Activated T-helper 2 cell treated with anti-CD3 and anti-CD28 coated beads, Interferon-gamma antibody, Interleukin-2, Interleukin-4, amounts not matched to agents 10 μg/mL and 5 μg/mL and 100 μg/mL, durations not matched to agents 14 hours and 24 hours and 36 hours (primary cell): ENCODE data around the gene ATP5PD. TPM values are rescaled to one million over a fixed set of nuclear protein-coding genes. Genes with fewer than 3 reads are reported as not detected.
"Not testable (repeated sequence)": the region's sequence is repeated elsewhere in the genome, so short reads cannot be mapped to it uniquely, and the experiment has no call there.

Experiments
- DNase-seq: peaks from one replicate; pipeline ENCODE4 v3.0.0; 2021; ENCODE audit warnings: low spot score
- H3K27ac Mint-ChIP-seq: one replicate; pipeline ENCODE4 v1.8.0; 2021; ENCODE audit warnings: mixed read lengths
- H3K27me3 Mint-ChIP-seq: one replicate; pipeline ENCODE4 v1.8.0; 2021; ENCODE audit warnings: low read depth, mixed read lengths
- H3K36me3 Mint-ChIP-seq: one replicate; pipeline ENCODE4 v1.8.0; 2021; ENCODE audit warnings: low read depth, mixed read lengths
- H3K4me1 Mint-ChIP-seq: one replicate; pipeline ENCODE4 v1.8.0; 2021; ENCODE audit warnings: low read depth, mixed read lengths
- H3K4me3 Mint-ChIP-seq: one replicate; pipeline ENCODE4 v1.8.0; 2021; ENCODE audit warnings: low read depth, mild to moderate bottlenecking, moderate library complexity, mixed read lengths
- H3K9me3 Mint-ChIP-seq: one replicate; pipeline ENCODE4 v1.8.0; 2021; ENCODE audit warnings: mixed read lengths
- intact Hi-C: fragments of 100-400 bp; cut with micrococcal nuclease; formaldehyde crosslinking; loops from one replicate; pipeline ENCODE4 v1.15.1; 2023
- total RNA-seq: library from RNA; stranded (reverse); gene quantifications from 2 replicates; pipeline ENCODE4 v1.2.3, GENCODE V29; 2022

The ATP5PD gene
- total RNA-seq, 1 donor from 2014 or later, result 170 TPM

DNA sequence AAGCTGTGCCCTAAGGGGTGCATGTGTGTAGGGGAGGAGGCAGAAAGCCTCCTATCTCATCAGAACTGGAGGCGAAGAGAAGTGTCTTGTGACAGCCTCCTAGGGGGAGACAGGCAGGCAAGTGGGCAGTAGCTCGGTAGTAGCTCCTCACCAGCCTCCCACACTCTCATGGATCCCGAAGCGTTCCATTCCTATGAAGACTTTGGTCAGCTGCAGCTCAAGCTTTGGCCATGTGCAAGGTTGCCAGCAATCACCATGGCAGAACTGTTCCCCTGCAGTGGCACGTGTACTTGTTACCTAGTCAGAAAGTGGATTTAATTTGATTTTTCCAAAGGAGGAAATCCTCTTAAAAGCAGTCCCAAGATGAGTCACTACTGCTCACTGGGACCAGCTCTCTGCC is 27.6 kb downstream of the ATP5PD start:
- DNase-seq, result no peak
- H3K9me3 Mint-ChIP-seq, result no peaks in the 10 kb centered on the region
- peaks cover 5% of the 10 kb centered on the region for H3K4me1 Mint-ChIP-seq
- H3K36me3 Mint-ChIP-seq, result peaks cover 59% of the 10 kb centered on the region
- H3K4me3 Mint-ChIP-seq, result no peak overlapping the region
- no peaks in the 10 kb centered on the region for H3K27me3 Mint-ChIP-seq
- intact Hi-C loops, result no loop called here
- H3K27ac Mint-ChIP-seq, result no peak overlapping the region

DNA sequence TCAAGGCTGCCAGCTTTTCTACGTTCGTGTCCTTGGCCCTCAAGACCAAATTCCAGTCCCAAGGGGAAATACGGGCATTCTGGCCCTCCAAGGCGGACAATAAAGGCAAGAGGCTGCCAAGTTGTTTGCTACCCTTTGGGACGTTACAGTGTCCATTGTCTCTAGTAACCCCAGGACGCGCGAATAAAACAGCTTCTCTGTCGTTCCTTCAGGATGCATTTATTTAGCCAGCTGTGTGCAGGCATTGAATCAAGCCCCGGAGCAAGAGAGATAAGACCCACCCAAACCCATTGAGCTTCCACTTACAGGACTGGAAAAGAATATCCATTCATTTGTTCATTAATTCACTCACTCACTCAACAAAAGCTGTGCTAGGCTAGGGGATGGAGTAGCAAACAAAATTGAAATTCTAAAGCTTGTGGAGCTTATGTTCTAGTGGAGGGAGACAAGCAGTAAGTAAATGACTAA is 33.6 kb downstream of the ATP5PD start:
- H3K9me3 Mint-ChIP-seq, result no peaks in the 10 kb centered on the region
- H3K27ac Mint-ChIP-seq, result peak overlapping the region; percentile 86

DNA sequence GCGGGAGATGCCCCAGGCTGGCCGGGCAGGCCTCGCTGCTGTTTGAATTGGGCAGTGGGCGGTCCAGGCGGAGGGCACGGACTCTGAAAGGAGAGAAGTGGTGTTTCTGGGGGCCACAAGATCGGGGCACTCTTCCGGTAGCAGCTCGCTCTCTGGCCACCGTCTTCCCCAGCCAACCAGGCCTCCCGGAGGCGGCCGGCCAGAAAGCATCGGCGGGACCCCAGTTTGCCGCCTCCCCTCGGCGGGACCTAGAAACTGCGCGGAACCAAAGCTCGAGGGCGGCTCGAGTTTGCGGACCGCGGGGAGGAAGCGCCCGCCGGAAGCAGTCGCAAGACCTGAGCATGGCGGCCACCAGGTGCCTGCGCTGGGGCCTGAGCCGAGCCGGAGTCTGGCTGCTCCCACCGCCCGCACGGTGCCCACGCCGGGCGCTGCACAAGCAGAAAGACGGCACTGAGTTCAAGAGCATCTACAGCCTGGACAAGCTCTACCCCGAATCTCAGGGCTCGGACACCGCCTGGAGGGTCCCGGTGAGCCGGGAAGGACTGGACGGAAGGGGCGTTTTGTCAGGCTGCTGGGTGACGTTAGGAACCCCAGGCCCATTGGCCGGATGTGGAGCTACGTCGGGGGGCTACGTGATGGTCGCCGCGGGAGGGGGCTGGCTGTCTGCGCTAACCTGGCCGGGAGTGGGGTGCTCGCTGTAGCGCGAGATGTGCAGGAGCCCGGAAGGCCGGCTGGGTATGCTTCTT is 34.2 kb downstream of the ATP5PD start, which contains the start of gene MRPL58:
Gene MRPL58 (plus strand): TSS at position 325 of the 746 bp plus-strand sequence. CDS start 17 bp downstream, at position 342.
- no peaks in the 10 kb centered on the region for H3K27me3 Mint-ChIP-seq

More for the DNA sequence above, 33.6 kb downstream of the ATP5PD start:
- Mint-ChIP-seq H3K4me1 (peaks cover 22% of the 10 kb centered on the region), H3K27me3 (no peaks in the 10 kb centered on the region), H3K4me3 (peak overlapping the region; percentile 95), H3K36me3 (peaks cover 24% of the 10 kb centered on the region)
- no peak for DNase-seq
- intact Hi-C loops, result loop anchor here (2.0 kb wide), 3 partner anchors 20 to 52 kb away; no protein-coding TSS in a partner anchor

DNA sequence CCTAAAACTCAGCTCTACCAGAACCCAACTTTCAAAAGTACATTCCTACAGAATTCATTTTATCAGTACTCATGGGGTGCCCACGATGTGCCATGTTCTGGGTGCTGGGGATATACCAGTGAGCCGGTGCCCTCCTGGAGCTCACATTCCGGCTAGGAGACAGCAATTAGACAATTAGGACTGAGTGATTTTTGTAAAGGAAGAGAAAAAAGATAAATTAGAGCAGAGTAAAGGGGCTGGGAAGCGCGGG is 34.7 kb downstream of the ATP5PD start:
- peaks cover 21% of the 10 kb centered on the region for H3K36me3 Mint-ChIP-seq
- H3K27me3 Mint-ChIP-seq, result no peaks in the 10 kb centered on the region
- intact Hi-C loops, result loop anchor here (2.0 kb wide), 3 partner anchors 21 to 51 kb away; no protein-coding TSS in a partner anchor
- H3K4me1 Mint-ChIP-seq, result peaks cover 22% of the 10 kb centered on the region
- peak overlapping the region; percentile 84 for H3K27ac Mint-ChIP-seq
- DNase-seq, result no peak
- no peaks in the 10 kb centered on the region for H3K9me3 Mint-ChIP-seq
- H3K4me3 Mint-ChIP-seq, result peak overlapping the region; percentile 95

More for the DNA sequence above, 34.2 kb downstream of the ATP5PD start, which contains the start of gene MRPL58:
- H3K4me3 Mint-ChIP-seq, result peak within 1 kb of the TSS; percentile 95
- H3K9me3 Mint-ChIP-seq, result no peaks in the 10 kb centered on the region
- H3K4me1 Mint-ChIP-seq, result peaks cover 22% of the 10 kb centered on the region
- H3K36me3 Mint-ChIP-seq, result peaks cover 21% of the 10 kb centered on the region
- H3K27ac Mint-ChIP-seq, result peak within 1 kb of the TSS; percentile 86
- intact Hi-C loops, result loop anchor here (2.0 kb wide), 3 partner anchors 20 to 52 kb away; no protein-coding TSS in a partner anchor
- DNase-seq, result peak; percentile 79

DNA sequence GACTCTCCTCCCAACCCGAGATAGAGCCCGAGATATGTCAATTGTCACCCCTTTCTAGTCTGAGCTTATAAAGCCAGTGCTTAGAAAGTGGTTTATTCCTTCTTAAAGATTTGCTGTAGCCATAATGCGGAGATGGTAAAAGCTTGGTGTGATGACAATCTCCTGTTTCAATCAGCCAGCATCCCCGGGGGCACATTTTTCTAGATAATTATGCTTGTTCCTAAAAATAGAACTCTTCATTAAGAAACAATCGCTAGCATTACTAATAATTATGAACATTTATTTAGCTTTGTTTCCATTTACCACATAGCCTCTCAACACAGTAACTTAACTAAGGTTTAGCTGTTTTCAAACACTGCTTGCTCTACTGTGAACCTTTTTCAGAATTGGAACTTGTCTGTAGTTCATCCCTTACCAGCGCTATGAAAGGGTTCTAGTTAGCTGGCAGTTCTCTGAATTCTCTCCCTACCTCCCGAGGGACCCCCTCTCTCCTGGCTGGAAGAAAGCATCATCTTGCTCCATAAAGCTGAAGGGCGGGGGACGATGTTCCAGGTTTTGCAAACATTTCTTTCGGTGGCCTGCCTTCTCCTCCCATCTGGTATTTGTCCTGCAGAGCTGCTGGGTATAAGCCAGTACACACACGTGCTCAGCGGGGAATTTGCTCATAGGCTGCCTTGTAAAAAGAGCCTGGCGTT is 35.2 kb downstream of the ATP5PD start:
- H3K36me3 Mint-ChIP-seq, result peaks cover 17% of the 10 kb centered on the region
- no peak for DNase-seq
- H3K9me3 Mint-ChIP-seq, result no peaks in the 10 kb centered on the region
- peak overlapping the region; percentile 84 for H3K27ac Mint-ChIP-seq
- intact Hi-C loops, result loop anchor here (2.0 kb wide), 3 partner anchors 21 to 51 kb away; no protein-coding TSS in a partner anchor
- no peaks in the 10 kb centered on the region for H3K27me3 Mint-ChIP-seq
- H3K4me1 Mint-ChIP-seq, result peaks cover 22% of the 10 kb centered on the region
- peak overlapping the region; percentile 95 for H3K4me3 Mint-ChIP-seq

DNA sequence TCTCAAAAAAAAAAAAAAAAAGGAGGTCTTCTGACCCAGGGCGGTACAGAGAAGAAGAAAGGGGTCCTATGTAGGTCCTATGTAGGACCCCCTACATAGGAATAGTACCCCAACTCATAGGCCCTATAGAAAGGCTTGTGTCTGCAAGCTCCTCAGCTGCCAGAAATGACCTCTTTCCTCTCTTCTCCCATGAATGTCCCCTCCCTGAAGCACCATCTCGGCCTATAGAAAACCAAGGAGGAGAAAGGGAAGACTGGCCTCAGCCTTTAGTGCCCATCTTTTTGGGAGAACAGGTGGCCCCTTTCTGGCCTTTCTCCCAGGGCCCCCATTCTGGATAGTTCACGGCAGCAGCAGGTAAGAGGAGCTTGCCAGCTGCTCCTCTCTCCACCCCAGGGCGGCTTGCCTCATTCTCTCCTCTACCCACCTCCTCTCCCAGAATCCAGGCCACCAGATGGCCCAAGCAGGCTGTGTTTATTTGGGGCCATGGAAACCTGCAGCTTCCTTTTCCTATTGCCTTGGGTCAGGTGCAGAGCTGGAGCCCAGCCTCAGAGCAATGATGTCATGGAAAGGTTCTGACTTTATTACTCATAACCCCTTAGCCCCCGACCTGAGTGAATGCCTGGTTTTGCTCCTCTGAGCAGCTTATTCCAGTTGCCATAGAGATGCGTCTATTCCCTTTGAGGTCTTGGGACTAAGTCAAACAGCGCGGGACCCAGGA is 35.9 kb downstream of the ATP5PD start:
- intact Hi-C loops, result no loop called here
- H3K27me3 Mint-ChIP-seq, result no peaks in the 10 kb centered on the region
- no peak for DNase-seq
- peak overlapping the region; percentile 67 for H3K27ac Mint-ChIP-seq
- H3K36me3 Mint-ChIP-seq, result peaks cover 12% of the 10 kb centered on the region
- no peaks in the 10 kb centered on the region for H3K9me3 Mint-ChIP-seq
- H3K4me3 Mint-ChIP-seq, result no peak overlapping the region
- H3K4me1 Mint-ChIP-seq, result peaks cover 22% of the 10 kb centered on the region

DNA sequence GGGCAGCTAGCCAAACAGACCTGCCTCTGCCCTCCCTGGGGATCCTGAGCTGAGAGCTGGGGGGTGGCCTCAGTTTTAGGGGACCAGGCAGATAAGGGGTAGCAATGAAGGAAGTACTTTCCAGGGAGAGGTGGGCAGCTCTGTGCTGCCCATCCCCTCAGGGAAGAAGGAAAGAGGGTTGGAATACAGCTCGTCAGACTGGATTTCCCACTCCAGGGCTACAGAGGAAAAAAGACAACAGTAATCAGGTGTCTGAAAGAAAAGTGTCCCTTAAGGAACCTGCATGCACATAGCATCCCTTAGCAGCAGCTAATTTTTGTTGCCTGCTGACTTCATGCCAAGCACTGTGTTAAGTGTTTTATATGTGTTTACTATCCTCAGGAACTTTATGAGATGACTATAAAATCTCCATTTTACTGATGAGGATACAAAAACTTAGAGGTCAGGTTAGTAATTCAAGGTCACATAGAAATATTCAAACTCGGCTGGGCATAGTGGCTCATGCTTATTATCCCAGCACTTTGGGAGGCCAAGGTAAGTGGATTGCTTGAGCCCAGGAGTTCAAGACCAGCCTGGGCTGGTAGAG is 37.5 kb downstream of the ATP5PD start:
- peaks cover 7% of the 10 kb centered on the region for H3K36me3 Mint-ChIP-seq
- H3K27ac Mint-ChIP-seq, result no peak overlapping the region
- peaks cover 19% of the 10 kb centered on the region for H3K4me1 Mint-ChIP-seq
- H3K4me3 Mint-ChIP-seq, result no peak overlapping the region
- no peaks in the 10 kb centered on the region for H3K9me3 Mint-ChIP-seq
- intact Hi-C loops, result no loop called here
- H3K27me3 Mint-ChIP-seq, result no peaks in the 10 kb centered on the region
- no peak for DNase-seq

DNA sequence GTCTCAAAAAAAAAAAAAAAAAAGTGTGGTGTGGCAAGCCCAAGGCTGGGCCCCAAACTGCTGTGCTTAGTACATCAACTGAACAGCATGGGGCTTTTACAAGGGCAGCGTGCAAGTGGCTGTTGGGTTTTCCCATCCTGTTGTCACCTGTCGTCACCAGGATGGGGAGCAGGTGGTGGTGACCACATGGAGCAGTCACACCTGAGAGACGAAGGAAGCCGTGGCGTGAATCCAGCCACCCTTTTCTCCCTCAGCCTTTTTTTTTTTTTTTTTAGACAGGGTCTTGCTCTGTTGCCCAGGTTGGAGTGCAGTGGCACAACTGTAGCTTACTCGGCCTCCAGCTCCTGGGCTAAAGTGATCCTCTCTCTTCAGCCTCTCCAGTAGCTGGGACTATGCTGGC is 38.4 kb downstream of the ATP5PD start:
- Mint-ChIP-seq H3K36me3 (peaks cover 1% of the 10 kb centered on the region), H3K4me1 (peaks cover 13% of the 10 kb centered on the region), H3K9me3 (no peaks in the 10 kb centered on the region), H3K27me3 (no peaks in the 10 kb centered on the region), H3K27ac (no peak overlapping the region), H3K4me3 (no peak overlapping the region)
- no peak for DNase-seq
- intact Hi-C loops, result no loop called here

DNA sequence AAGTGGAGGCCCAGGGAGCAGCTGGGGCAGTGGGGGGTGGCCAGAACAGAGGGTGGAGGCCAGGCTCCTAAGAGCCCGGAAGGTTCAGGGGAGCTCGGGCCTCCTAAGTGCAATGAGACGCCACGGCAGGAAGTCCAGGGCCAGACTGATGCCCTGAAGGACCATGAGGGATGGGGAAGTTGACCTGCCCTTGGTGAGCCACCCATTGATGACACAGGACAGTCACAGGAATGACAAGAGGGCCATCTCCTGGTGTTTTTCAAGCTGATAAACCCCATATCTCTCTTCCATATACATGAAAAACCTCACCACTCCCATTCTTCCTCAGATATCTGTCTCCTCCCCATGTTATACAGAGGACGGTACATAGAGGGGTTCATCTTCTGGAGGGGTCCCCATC is 40.1 kb downstream of the ATP5PD start:
- Mint-ChIP-seq H3K4me3 (no peak overlapping the region), H3K9me3 (no peaks in the 10 kb centered on the region), H3K27ac (no peak overlapping the region), H3K36me3 (no peaks in the 10 kb centered on the region), H3K27me3 (no peaks in the 10 kb centered on the region), H3K4me1 (peaks cover 8% of the 10 kb centered on the region)
- no peak for DNase-seq
- intact Hi-C loops, result no loop called here

DNA sequence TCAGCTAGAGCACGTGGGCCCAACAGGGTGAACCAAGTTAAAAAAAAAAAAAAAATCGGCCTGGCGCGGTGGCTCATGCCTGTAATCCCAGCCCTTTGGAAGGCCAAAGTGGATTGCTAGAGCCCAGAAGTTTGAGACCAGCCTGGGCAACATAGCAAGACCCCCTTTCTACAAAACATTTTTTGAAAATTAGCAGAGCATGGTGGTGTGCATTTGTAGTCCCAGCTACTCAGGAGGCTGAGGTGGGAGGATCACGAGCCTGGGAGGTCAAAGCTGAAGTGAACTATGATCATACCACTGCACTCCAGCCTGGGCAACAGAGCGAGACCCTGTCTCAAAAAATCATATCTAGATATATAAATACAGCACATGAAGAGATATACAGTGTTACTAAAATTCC is 40.7 kb downstream of the ATP5PD start:
- H3K36me3 Mint-ChIP-seq, H3K4me1 Mint-ChIP-seq, H3K27me3 Mint-ChIP-seq, intact Hi-C loops, H3K27ac Mint-ChIP-seq, H3K4me3 Mint-ChIP-seq, DNase-seq, H3K9me3 Mint-ChIP-seq: not testable (repeated sequence)

DNA sequence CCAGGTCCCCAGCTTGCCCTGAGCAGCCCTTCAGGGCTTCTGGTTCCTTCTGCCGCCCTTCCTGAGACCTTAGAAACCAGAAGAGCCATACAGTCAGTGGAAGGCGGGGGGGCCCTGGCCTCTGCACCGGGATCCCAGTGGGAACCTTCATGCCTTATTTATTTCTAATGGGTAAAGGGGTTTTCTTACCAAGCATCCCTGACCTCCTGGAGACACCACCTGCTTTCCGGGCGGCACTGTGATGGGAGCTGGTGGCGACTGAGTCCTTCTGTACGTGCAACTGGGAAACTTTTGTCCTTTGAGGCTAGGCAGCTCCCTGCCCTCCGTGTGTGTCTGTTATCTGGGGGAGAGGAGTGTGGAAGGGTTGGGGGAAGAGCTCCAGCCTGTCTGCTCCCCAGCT is 41.5 kb downstream of the ATP5PD start:
- Mint-ChIP-seq H3K27me3 (no peaks in the 10 kb centered on the region), H3K9me3 (no peaks in the 10 kb centered on the region), H3K4me1 (peaks cover 3% of the 10 kb centered on the region), H3K36me3 (no peaks in the 10 kb centered on the region), H3K27ac (no peak overlapping the region), H3K4me3 (no peak overlapping the region)
- DNase-seq, result no peak
- intact Hi-C loops, result no loop called here

DNA sequence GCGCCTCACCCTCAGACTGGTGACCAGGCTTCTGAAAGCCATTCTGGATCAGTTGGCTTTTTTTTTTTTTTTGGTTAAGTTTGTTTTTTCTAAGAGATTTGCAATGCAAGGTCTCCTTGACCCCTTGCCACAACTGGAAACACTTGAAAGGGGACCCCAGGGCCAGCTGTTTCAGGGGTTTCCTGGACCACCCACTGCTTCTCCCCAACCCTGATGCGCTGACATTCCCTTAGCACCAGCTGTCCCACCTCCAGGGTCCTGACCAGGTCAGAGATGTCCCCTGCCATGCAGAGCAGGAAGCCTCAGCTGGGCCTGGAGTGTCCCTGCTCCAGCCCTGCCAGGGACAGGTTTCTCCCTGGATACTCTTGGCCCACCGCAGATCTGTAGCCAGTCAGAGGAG is 42.4 kb downstream of the ATP5PD start:
- H3K9me3 Mint-ChIP-seq, result no peaks in the 10 kb centered on the region
- H3K36me3 Mint-ChIP-seq, result no peaks in the 10 kb centered on the region
- peaks cover 3% of the 10 kb centered on the region for H3K4me1 Mint-ChIP-seq
- intact Hi-C loops, result no loop called here
- no peaks in the 10 kb centered on the region for H3K27me3 Mint-ChIP-seq
- no peak overlapping the region for H3K4me3 Mint-ChIP-seq
- no peak overlapping the region for H3K27ac Mint-ChIP-seq
- no peak for DNase-seq
